Measurements from ENCODE around the gene STK17B.

- TF ChIP-seq EZH2 (IDR thresholded peaks at IDR 0.05; ENCODE audit: low read depth) (no peak), CTCF (conservative IDR thresholded peaks at IDR 0.05) (no peak)
These were observed 41.1 kb downstream of the STK17B start for GRCh38 chr2:196130039-196130825.

All from PC-9 (cell line).